ENCODE measurements around the gene KRTAP10-12. TPM values are rescaled to one million over a fixed set of nuclear protein-coding genes. Genes with fewer than 3 reads are reported as not detected.

KRTAP10-12 gene
- polyA plus RNA-seq, 12 donors = not detected

- DNase-seq = no peak
Measured at GRCh38 chr21:44711327-44712202, 14.6 kb downstream of the KRTAP10-12 start, which contains the start of gene TSPEAR. Gene TSPEAR (minus strand): TSS chr21:44711572. CDS start chr21:44711514, 58 bp downstream.

- no peak for DNase-seq
Measured at GRCh38 chr21:44712203-44713028, 15.4 kb downstream of the KRTAP10-12 start.

- no peak for DNase-seq
Measured at GRCh38 chr21:44713130-44713529, 16.2 kb downstream of the KRTAP10-12 start.

GRCh38 chr21:44713846-44714245, 16.9 kb downstream of the KRTAP10-12 start:
- DNase-seq = no peak

GRCh38 chr21:44714905-44715304, 17.9 kb downstream of the KRTAP10-12 start:
- DNase-seq = no peak

GRCh38 chr21:44716984-44717383, 20.0 kb downstream of the KRTAP10-12 start:
- no peak for DNase-seq

GRCh38 chr21:44718093-44718492, 21.1 kb downstream of the KRTAP10-12 start:
- no peak for DNase-seq

GRCh38 chr21:44718571-44718970, 21.6 kb downstream of the KRTAP10-12 start:
- no peak for DNase-seq

- no peak for DNase-seq
Measured at GRCh38 chr21:44720170-44720569, 23.2 kb downstream of the KRTAP10-12 start.

GRCh38 chr21:44722731-44723130, 25.8 kb downstream of the KRTAP10-12 start:
- DNase-seq = no peak

GRCh38 chr21:44723177-44724131, 26.5 kb downstream of the KRTAP10-12 start:
- DNase-seq = no peak

GRCh38 chr21:44724196-44724595, 27.2 kb downstream of the KRTAP10-12 start:
- no peak for DNase-seq

- no peak for DNase-seq
Measured at GRCh38 chr21:44724926-44725325, 28.0 kb downstream of the KRTAP10-12 start.

- no peak for DNase-seq
Measured at GRCh38 chr21:44726826-44727225, 29.9 kb downstream of the KRTAP10-12 start.

- DNase-seq = no peak
Measured at GRCh38 chr21:44727321-44727720, 30.3 kb downstream of the KRTAP10-12 start.

GRCh38 chr21:44727757-44728156, 30.8 kb downstream of the KRTAP10-12 start:
- DNase-seq = no peak

GRCh38 chr21:44728716-44729115, 31.7 kb downstream of the KRTAP10-12 start:
- DNase-seq = no peak

- no peak for DNase-seq
Measured at GRCh38 chr21:44729336-44730027, 32.5 kb downstream of the KRTAP10-12 start.

GRCh38 chr21:44730028-44730395, 33.0 kb downstream of the KRTAP10-12 start:
- no peak for DNase-seq

GRCh38 chr21:44730951-44731579, 34.1 kb downstream of the KRTAP10-12 start:
- DNase-seq = no peak
